Measurements from ENCODE around the gene FBP2. TPM values are rescaled to one million over a fixed set of nuclear protein-coding genes. Genes with fewer than 3 reads are reported as not detected.

The FBP2 gene
- not detected in 5 replicates for total RNA-seq (2022; extraction: Qiagen RNA extraction; ENCODE audit: low read depth)

DNA sequence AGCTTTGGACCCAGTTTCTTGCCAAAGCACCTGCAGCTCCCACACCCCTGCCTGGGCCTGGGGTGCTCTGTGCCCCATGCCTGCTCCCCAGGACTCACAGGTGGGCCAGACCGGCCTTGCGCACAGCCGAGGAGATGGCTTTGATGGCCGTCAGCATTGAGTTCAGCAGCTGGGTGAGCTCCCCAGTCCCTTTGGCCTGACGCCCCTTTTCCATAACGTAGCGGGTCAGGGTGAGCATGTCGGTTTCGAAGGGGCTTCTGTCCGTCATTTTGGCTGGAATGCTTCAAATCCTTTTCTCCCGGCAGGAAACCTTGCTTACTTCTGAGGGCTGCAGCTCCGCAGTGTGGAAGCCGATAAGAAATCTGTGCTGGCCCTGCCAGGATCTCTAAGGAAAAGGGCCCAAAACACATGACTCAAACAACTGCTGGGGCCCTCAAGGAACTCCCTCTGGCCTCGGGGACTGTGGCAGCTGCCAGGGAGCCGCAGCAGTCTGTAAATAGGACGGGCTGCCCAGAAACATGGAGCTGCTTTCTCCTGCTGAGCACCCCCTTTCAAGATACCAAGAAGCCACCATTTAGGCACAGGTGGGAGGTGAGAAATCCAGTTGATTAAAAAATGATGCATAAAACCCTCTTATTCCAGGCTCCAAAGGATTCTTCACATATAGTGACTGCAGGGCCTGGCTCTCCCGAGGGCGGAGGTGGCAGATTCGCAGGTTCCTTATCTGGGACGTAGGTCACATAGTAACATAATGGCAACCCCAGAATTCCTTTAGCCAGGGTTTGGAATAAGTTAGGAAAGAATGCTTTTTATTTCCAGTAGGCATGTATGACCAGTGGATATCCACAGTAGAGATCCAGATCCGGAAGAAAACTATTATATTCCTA, at the start of gene FBP2:
Gene FBP2 (minus strand): TSS at position 366 of the 887 bp plus-strand sequence. CDS start 98 bp downstream, at position 268.

DNA sequence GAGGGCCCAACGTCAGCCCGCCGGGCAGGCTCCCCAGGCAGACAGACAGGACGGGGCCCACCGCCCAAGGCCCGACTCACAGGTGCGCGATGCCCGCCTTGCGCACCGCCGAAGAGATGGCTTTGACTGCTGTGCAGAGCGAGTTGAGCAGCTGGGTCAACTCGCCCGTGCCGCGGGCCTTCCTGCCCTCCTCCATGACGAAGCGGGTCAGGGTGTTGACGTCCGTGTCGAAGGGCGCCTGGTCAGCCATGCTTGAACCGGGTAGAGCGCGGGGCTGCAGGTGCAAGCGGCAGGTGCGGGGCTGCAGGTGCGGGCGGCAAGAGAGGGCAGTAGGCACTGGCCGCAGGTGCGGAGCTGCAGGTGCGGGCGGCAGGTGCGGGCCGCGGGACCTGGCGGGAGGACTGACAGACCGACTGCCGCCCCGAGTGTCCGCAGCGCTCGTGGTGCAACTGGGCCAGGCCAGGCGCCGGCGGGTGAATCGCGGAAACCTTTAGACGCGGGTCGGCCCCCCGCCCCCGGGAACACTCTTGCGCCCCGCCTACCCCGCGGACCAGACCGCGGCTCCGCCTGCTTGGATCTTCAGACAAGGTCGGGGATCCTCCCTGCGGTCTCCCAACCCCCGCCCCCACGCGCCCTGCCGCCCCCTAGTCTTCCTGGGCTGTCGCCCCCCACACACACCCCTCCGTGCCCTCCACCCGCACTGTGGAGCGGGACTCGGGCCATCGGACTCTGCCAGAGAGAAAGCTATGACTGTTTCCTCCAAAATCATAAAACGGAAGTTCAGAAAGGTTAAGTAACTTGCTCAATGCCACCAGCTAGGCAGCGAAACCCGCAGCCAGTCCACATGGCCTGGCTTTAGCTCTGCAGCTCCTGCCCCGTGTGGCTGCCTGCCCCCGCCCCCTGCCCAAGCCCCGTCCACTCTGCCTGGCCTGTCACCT, 45.7 kb upstream of the FBP2 start, which contains the start of gene FBP1:
Gene FBP1 (minus strand): TSS at position 458 of the 938 bp plus-strand sequence. CDS start 208 bp downstream, at position 250.

DNA sequence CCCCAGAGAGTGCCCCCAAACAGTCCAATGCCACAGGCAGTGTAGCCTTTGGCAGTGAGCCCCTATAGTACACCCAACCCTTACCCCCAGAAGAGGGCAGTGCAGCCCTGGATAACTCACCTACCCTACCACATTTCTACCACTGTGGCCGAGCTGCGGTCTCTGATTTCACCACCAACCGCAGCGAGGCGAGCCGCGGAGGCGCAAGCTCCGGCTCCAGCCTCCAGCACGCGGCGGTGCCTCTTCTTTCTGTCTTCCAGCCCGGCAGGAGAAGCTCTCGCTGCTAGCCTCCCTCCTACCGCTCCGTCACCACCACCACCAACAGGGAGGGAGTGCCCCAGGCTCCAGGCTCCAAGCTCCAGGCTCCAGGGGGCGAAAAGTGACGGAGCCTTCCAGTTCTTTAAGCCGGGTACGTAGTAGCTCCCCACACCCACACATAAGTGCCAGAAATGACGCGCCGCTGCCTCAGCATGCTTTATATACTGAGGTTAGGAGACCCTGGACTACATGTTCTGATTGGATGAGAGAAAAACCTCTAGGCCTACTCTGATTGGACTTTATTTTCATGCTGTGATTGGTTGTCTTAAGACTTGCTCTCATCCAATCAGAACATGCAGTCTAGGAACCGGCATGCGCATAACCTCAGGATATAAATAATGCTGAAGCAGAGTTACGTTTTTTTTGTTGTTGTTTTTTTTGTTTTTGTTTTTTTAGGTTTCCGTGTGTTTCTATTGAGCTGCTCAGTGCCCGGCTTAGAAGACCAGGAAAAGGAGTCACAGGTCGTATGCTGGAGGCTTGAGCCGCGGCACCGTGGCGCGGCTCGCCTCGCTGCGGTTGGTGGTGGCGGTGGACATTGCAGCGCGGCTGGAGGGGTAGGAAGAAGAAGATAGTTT, 38.9 kb downstream of the FBP2 start, which contains the start of gene PCAT7:
Gene PCAT7 (plus strand): TSS at position 645 of the 893 bp plus-strand sequence.

Other genes with a start within 250 kb of the FBP2 start
- gene PCAT7, start 38.7 kb downstream of the FBP2 start, total RNA-seq (2022; extraction: Qiagen RNA extraction; ENCODE audit: low read depth) = 0.31 to 0.90 TPM (median 0.67 TPM) in 5 replicates
- not detected in 5 replicates for gene FBP1, start 45.7 kb upstream of the FBP2 start, total RNA-seq (2022; extraction: Qiagen RNA extraction; ENCODE audit: low read depth)
- gene AOPEP, start 132.9 kb upstream of the FBP2 start, total RNA-seq (2022; extraction: Qiagen RNA extraction; ENCODE audit: low read depth) = 155 to 208 TPM (median 193 TPM) in 5 replicates

All from A549 treated with GW870086 at 1 μM for 4 hours (cell line).